K562 (cell line): ENCODE results near the gene PPIP5K2. TPM values are rescaled to one million over a fixed set of nuclear protein-coding genes. Genes with fewer than 3 reads are reported as not detected.

Experiments
- CHCHD3 ChIP-seq: fragments of 250-450 bp; sonication (Bioruptor Pico); IDR thresholded peaks from 2 replicates; pipeline ENCODE4 v2.1.2; 2022; ENCODE audit warnings: mild to moderate bottlenecking
- RBM15 ChIP-seq: fragments of 200-400 bp; formaldehyde crosslinking; IDR thresholded peaks from 2 replicates; pipeline ENCODE4 v1.6.1; 2018; ENCODE audit warnings: mild to moderate bottlenecking, low read length, moderate library complexity; ENCODE audit not compliant: insufficient read depth
- SMAD2 ChIP-seq: fragments of 150-350 bp; IDR thresholded peaks from 2 replicates; pipeline ENCODE4 v1.6.1; 2014; ENCODE audit warnings: low read depth, mild to moderate bottlenecking, low read length
- SMARCC2 ChIP-seq: fragments of 450-650 bp; IDR thresholded peaks from 2 replicates; pipeline ENCODE4 v1.6.1; 2017; ENCODE audit warnings: antibody characterized with exemption, moderate library complexity, mild to moderate bottlenecking, low read depth
- ZNF785 ChIP-seq: fragments of 250-450 bp; sonication (Bioruptor Pico); IDR thresholded peaks from 2 replicates; pipeline ENCODE4 v1.4.0; 2020; ENCODE audit warnings: mild to moderate bottlenecking
- polyA plus RNA-seq, 8 experiments: library from polyadenylated mRNA; depleted of rRNA in 4 of 8; stranded (reverse) in 5 of 8; unstranded in 3 of 8; fragments of >200 nt; fragmentation: Nextera tagmentation in 2 of 8; fragmentation: Illumina TruSeq in 1 of 8; extraction: Ambion mirVana in 2 of 8; extraction: Trizol in 1 of 8; gene quantifications; 2 replicates each; pipeline versions ENCODE4 v1.2.1 to v1.2.3, GENCODE V29; 2011 to 2014; ENCODE audit warnings: inconsistent platforms in 1 of 8, missing spikeins in 1 of 8
- total RNA-seq, 7 experiments: library from RNA; depleted of rRNA in 6 of 7; stranded (reverse); fragments of >200 nt in 6 of 7; fragmentation: Illumina TruSeq in 2 of 7; extraction: Trizol in 2 of 7; gene quantifications; 2 replicates each; pipeline versions ENCODE4 v1.2.1 to v1.2.3, GENCODE V29; 2011 to 2021; ENCODE audit warnings: low replicate concordance in 1 of 7
- TF ChIP-seq, protein P1 (sequence below): sonication (generic); formaldehyde crosslinking; IDR thresholded peaks from 2 replicates; pipeline ENCODE4 v1.8.1; 2022; ENCODE audit warnings: missing genetic modification reagents
- TF ChIP-seq, protein P2 (sequence below): fragments of 450-650 bp; formaldehyde crosslinking; IDR thresholded peaks from 2 replicates; pipeline ENCODE4 v1.4.0; 2020; ENCODE audit warnings: mild to moderate bottlenecking, moderate library complexity
- TF ChIP-seq, protein P3 (sequence below): fragments of 250-450 bp; sonication (Bioruptor Pico); IDR thresholded peaks from 2 replicates; pipeline ENCODE4 v1.4.0; 2020
- TF ChIP-seq, protein P4 (sequence below): sonication (generic); formaldehyde crosslinking; IDR thresholded peaks from 2 replicates; pipeline ENCODE4 v1.8.0; 2022; ENCODE audit warnings: missing genetic modification reagents, mild to moderate bottlenecking, moderate library complexity, borderline replicate concordance
- TF ChIP-seq, protein P5 (sequence below), 2 experiments: fragments of 450-650 bp; IDR thresholded peaks; 2 replicates each; pipeline ENCODE4 v1.6.1; 2016
- TF ChIP-seq, protein P6 (sequence below): sonication (generic); formaldehyde crosslinking; IDR thresholded peaks from 2 replicates; pipeline ENCODE4 v1.8.1; 2023; ENCODE audit warnings: mild to moderate bottlenecking, missing genetic modification reagents

The PPIP5K2 gene
- total and polyA plus RNA-seq, 9 of the 15 experiments (the other 6 are each of a cell fraction or from before 2014, with no cell fraction given): 39.4 to 150 (median 99.1) TPM

DNA sequence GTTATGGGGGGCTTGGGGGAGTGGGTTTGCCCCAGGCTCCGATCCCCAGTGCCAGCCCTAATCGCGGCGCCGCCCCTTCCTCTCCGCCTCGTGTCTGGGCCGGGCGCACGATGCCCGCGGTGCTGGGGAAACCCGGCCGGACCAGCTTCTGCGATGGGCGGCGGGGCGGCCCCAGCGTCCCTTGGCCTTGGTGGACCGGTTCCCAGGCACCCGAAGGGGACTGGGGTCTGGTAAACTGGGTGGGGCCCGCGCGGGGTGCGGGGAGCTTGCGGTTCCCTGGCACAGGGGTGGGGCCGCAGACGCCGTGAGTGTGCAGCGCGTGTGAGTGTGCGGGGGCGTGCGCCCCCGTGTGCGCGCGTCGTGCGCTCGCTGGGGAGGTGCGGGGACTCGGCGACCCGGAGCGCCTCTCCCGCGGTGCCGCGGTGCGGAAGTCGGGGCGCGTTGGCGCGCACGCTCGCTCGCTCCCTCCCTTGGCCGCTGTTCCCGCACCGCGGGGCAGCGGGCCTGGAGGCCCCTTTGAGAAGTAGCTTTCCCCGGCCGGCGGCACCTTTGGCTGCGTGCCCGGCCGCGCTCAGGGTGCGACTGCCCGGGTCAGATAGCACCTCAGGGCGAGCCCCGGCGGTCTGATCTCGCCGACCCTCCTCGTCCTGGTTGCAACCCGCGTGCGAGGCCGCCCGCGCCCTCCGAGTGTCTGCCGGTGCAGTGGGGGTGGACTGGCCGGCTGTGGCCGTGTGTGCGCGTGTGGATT lies 139.0 kb downstream of the PPIP5K2 start (continued):
- TF ChIP-seq, protein P1, sequence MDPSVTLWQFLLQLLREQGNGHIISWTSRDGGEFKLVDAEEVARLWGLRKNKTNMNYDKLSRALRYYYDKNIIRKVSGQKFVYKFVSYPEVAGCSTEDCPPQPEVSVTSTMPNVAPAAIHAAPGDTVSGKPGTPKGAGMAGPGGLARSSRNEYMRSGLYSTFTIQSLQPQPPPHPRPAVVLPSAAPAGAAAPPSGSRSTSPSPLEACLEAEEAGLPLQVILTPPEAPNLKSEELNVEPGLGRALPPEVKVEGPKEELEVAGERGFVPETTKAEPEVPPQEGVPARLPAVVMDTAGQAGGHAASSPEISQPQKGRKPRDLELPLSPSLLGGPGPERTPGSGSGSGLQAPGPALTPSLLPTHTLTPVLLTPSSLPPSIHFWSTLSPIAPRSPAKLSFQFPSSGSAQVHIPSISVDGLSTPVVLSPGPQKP (CRISPR knock-in tag): 0 out of 2 replicates have a peak, but pooled peaks have one; percentile 40
- TF ChIP-seq SMARCC2 (no peak), ZNF785 (CRISPR knock-in tag) (no peak), RBM15 (no peak), CHCHD3 (CRISPR knock-in tag) (no peak), SMAD2 (no peak)
- TF ChIP-seq, protein P2, sequence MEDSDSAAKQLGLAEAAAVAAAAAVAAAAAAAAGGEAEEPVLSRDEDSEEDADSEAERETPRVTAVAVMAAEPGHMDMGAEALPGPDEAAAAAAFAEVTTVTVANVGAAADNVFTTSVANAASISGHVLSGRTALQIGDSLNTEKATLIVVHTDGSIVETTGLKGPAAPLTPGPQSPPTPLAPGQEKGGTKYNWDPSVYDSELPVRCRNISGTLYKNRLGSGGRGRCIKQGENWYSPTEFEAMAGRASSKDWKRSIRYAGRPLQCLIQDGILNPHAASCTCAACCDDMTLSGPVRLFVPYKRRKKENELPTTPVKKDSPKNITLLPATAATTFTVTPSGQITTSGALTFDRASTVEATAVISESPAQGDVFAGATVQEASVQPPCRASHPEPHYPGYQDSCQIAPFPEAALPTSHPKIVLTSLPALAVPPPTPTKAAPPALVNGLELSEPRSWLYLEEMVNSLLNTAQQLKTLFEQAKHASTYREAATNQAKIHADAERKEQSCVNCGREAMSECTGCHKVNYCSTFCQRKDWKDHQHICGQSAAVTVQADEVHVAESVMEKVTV (CRISPR knock-in tag): no peak
- TF ChIP-seq, protein P3, sequence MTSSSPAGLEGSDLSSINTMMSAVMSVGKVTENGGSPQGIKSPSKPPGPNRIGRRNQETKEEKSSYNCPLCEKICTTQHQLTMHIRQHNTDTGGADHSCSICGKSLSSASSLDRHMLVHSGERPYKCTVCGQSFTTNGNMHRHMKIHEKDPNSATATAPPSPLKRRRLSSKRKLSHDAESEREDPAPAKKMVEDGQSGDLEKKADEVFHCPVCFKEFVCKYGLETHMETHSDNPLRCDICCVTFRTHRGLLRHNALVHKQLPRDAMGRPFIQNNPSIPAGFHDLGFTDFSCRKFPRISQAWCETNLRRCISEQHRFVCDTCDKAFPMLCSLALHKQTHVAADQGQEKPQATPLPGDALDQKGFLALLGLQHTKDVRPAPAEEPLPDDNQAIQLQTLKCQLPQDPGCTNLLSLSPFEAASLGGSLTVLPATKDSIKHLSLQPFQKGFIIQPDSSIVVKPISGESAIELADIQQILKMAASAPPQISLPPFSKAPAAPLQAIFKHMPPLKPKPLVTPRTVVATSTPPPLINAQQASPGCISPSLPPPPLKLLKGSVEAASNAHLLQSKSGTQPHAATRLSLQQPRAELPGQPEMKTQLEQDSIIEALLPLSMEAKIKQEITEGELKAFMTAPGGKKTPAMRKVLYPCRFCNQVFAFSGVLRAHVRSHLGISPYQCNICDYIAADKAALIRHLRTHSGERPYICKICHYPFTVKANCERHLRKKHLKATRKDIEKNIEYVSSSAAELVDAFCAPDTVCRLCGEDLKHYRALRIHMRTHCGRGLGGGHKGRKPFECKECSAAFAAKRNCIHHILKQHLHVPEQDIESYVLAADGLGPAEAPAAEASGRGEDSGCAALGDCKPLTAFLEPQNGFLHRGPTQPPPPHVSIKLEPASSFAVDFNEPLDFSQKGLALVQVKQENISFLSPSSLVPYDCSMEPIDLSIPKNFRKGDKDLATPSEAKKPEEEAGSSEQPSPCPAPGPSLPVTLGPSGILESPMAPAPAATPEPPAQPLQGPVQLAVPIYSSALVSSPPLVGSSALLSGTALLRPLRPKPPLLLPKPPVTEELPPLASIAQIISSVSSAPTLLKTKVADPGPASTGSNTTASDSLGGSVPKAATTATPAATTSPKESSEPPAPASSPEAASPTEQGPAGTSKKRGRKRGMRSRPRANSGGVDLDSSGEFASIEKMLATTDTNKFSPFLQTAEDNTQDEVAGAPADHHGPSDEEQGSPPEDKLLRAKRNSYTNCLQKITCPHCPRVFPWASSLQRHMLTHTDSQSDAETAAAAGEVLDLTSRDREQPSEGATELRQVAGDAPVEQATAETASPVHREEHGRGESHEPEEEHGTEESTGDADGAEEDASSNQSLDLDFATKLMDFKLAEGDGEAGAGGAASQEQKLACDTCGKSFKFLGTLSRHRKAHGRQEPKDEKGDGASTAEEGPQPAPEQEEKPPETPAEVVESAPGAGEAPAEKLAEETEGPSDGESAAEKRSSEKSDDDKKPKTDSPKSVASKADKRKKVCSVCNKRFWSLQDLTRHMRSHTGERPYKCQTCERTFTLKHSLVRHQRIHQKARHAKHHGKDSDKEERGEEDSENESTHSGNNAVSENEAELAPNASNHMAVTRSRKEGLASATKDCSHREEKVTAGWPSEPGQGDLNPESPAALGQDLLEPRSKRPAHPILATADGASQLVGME (CRISPR knock-in tag): no peak
- TF ChIP-seq, protein P4, sequence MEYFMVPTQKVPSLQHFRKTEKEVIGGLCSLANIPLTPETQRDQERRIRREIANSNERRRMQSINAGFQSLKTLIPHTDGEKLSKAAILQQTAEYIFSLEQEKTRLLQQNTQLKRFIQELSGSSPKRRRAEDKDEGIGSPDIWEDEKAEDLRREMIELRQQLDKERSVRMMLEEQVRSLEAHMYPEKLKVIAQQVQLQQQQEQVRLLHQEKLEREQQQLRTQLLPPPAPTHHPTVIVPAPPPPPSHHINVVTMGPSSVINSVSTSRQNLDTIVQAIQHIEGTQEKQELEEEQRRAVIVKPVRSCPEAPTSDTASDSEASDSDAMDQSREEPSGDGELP (CRISPR knock-in tag): peak; percentile 35; the same call in 1 of the 2 replicates
- TF ChIP-seq, protein P5, sequence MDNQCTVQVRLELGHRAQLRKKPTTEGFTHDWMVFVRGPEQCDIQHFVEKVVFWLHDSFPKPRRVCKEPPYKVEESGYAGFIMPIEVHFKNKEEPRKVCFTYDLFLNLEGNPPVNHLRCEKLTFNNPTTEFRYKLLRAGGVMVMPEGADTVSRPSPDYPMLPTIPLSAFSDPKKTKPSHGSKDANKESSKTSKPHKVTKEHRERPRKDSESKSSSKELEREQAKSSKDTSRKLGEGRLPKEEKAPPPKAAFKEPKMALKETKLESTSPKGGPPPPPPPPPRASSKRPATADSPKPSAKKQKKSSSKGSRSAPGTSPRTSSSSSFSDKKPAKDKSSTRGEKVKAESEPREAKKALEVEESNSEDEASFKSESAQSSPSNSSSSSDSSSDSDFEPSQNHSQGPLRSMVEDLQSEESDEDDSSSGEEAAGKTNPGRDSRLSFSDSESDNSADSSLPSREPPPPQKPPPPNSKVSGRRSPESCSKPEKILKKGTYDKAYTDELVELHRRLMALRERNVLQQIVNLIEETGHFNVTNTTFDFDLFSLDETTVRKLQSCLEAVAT (IDR thresholded peaks at IDR 0.05): 0 out of 4 replicates have a peak, but pooled peaks of 1 of the 2 experiments have one; percentile 27
- TF ChIP-seq, protein P6, sequence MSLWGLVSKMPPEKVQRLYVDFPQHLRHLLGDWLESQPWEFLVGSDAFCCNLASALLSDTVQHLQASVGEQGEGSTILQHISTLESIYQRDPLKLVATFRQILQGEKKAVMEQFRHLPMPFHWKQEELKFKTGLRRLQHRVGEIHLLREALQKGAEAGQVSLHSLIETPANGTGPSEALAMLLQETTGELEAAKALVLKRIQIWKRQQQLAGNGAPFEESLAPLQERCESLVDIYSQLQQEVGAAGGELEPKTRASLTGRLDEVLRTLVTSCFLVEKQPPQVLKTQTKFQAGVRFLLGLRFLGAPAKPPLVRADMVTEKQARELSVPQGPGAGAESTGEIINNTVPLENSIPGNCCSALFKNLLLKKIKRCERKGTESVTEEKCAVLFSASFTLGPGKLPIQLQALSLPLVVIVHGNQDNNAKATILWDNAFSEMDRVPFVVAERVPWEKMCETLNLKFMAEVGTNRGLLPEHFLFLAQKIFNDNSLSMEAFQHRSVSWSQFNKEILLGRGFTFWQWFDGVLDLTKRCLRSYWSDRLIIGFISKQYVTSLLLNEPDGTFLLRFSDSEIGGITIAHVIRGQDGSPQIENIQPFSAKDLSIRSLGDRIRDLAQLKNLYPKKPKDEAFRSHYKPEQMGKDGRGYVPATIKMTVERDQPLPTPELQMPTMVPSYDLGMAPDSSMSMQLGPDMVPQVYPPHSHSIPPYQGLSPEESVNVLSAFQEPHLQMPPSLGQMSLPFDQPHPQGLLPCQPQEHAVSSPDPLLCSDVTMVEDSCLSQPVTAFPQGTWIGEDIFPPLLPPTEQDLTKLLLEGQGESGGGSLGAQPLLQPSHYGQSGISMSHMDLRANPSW: no peak
